Measurements from ENCODE around the gene PSME2. TPM values are rescaled to one million over a fixed set of nuclear protein-coding genes. Genes with fewer than 3 reads are reported as not detected.

Gene PSME2
- total and polyA plus RNA-seq, 2 experiments from 2014 or later = 54.0 to 259 TPM

DNA sequence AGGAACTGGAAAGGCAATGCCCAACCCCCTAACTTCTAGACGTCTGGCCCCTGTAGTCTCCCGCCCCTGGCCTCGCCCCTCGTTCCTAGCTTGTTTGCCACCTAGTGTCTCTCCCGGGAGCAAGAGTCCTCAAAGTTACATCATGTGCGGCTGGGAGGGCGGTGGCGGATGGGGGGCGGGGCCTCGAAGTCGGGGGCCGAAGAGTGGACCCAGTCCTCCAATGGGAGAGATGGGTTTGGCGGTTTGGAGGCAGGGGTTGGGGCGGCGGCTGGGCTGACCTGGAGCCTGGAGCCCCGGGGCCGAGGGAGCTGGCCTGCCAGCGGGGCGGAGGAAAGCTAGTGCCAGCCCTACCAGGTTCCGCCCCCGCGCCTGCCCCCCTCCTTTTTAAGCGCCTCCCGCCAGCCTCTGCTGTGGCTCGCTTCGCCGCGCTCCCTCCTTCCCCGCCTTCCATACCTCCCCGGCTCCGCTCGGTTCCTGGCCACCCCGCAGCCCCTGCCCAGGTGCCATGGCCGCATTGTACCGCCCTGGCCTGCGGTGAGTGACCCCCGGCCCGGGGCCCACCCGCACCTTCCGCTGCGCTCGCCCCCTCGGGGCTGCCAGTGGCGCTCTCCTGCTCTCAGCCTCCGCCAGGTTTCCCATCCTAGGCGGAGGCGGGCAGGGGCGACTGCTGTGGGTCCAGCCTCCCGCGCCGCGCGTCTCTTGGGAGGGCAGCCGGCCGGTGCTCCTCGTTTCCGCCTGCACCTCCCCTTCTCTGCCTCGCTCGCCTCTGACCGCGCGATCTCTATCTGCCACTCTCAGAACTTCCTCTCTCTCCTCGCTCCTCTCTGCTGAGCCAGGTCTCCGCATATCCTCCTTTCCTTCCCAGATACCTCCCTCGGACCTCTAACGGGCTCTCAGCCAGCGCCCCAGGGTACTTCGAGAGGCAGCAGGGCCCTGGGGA, 52.2 kb downstream of the PSME2 start, which contains the start of gene PCK2:
Gene PCK2, plus strand, starts transcription at position 411 of the 940 bp plus-strand sequence. Its CDS starts 95 bp downstream, at position 506.
- Histone ChIP-seq H3K27ac (ENCODE audit: low read depth) (peak within 1 kb of the TSS; percentile 99), H3K9me2 (ENCODE audit: insufficient read depth) (peaks cover 8% of the 10 kb centered on the region), H3K36me3 (ENCODE audit: insufficient read depth) (no peaks in the 10 kb centered on the region), H3K79me2 (replicated peaks; ENCODE audit: insufficient read depth) (peaks cover 22% of the 10 kb centered on the region), H3F3A (replicated peaks; ENCODE audit: low read depth) (peaks cover 15% of the 10 kb centered on the region), H3K4me3 (peak within 1 kb of the TSS; percentile 100), H4K20me1 (replicated peaks; ENCODE audit: insufficient read depth) (peaks cover 5% of the 10 kb centered on the region; the same call in 1 of the 2 replicates), H3K4me1 (ENCODE audit: insufficient read depth) (peaks cover 18% of the 10 kb centered on the region), H3K27me3 (ENCODE audit: insufficient read depth) (no peaks in the 10 kb centered on the region), H2AFZ (peak within 1 kb of the TSS; percentile 23; the same call in 1 of the 2 replicates), H3K4me2 (peak within 1 kb of the TSS; percentile 100)
- Mint-ChIP-seq H3K4me1 (peaks cover 38% of the 10 kb centered on the region), H3K27ac (peak within 1 kb of the TSS; percentile 100), H3K9me3 (peaks cover 3% of the 10 kb centered on the region; the same call in 2 of the 3 replicates), H3K27me3 (ENCODE audit: insufficient read depth, low read depth, poor library complexity) (peaks cover 24% of the 10 kb centered on the region), H3K4me3 (peak within 1 kb of the TSS; percentile 100), H3K36me3 (ENCODE audit: low read depth) (peaks cover 51% of the 10 kb centered on the region)
- TF ChIP-seq, protein P1, sequence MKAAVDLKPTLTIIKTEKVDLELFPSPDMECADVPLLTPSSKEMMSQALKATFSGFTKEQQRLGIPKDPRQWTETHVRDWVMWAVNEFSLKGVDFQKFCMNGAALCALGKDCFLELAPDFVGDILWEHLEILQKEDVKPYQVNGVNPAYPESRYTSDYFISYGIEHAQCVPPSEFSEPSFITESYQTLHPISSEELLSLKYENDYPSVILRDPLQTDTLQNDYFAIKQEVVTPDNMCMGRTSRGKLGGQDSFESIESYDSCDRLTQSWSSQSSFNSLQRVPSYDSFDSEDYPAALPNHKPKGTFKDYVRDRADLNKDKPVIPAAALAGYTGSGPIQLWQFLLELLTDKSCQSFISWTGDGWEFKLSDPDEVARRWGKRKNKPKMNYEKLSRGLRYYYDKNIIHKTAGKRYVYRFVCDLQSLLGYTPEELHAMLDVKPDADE (IDR thresholded peaks at IDR 0.05) = no peak
- peak; percentile 98 for TF ChIP-seq POLR2AphosphoS5 (IDR thresholded peaks at IDR 0.05; ENCODE audit: low read depth)
- no peak for TF ChIP-seq ZNF114 (CRISPR knock-in tag; IDR thresholded peaks at IDR 0.05)
- no peak for TF ChIP-seq REST (IDR thresholded peaks at IDR 0.05; ENCODE audit: unreplicated experiment)
- TF ChIP-seq CREB1 (CRISPR knock-in tag; IDR thresholded peaks at IDR 0.05; ENCODE audit: low read depth) = peak; percentile 42; the same call in 1 of the 2 replicates
- peak; percentile 98 for DNase-seq (ENCODE audit: low spot score)
- ATAC-seq = peak; percentile 89

Small RNA genes lying within 50 kb of the gene (microRNA-seq; reads per million reads assigned to microRNA genes)
- gene MIR7703 = not detected

Small RNA genes lying within 50 kb of the gene (small RNA-seq; reads per million reads assigned to genes)
- gene AL136295.4 (ENCODE audit: low replicate concordance) (not detected), gene IPO4 (ENCODE audit: low replicate concordance) (0.10 reads per million), gene IRF9 (ENCODE audit: low replicate concordance) (not detected), gene RNA5SP383 (ENCODE audit: low replicate concordance) (0.80 reads per million, percentile 53 among the genes with 10 or more reads in this experiment)

Other genes with a start within 250 kb of the PSME2 start
Only the 30 nearest of the 31 such genes appear.
- 15.1 and 16.6 TPM in 2 replicates for gene DHRS4, start 192.8 kb downstream of the PSME2 start, total RNA-seq (2014; rRNA removed; shearing (Covaris generic))
- 16.7 and 18.4 TPM in 2 replicates for gene DHRS4, start 192.8 kb downstream of the PSME2 start, polyA plus RNA-seq (2016; fragmentation: Nextera tagmentation; extraction: Ambion mirVana)
- 6.2 and 6.7 TPM in 2 replicates for gene DHRS4L2, start 157.7 kb downstream of the PSME2 start, total RNA-seq (2014; rRNA removed; shearing (Covaris generic))
- gene DHRS4L2, start 157.7 kb downstream of the PSME2 start, polyA plus RNA-seq (2016; fragmentation: Nextera tagmentation; extraction: Ambion mirVana) = 12.9 and 14.3 TPM in 2 replicates
- gene CARMIL3, start 94.6 kb downstream of the PSME2 start, total RNA-seq (2014; rRNA removed; shearing (Covaris generic)) = 9.7 and 11.8 TPM in 2 replicates
- 3.7 and 3.8 TPM in 2 replicates for gene CARMIL3, start 94.6 kb downstream of the PSME2 start, polyA plus RNA-seq (2016; fragmentation: Nextera tagmentation; extraction: Ambion mirVana)
- not detected in 2 replicates for gene CPNE6, start 75.0 kb downstream of the PSME2 start, total RNA-seq (2014; rRNA removed; shearing (Covaris generic))
- gene CPNE6, start 75.0 kb downstream of the PSME2 start, polyA plus RNA-seq (2016; fragmentation: Nextera tagmentation; extraction: Ambion mirVana) = 0.16 TPM in 1 of 2 replicates, not detected in the other
- gene PCK2, start 52.3 kb downstream of the PSME2 start, total RNA-seq (2014; rRNA removed; shearing (Covaris generic)) = 103 and 112 TPM in 2 replicates
- gene PCK2, start 52.3 kb downstream of the PSME2 start, polyA plus RNA-seq (2016; fragmentation: Nextera tagmentation; extraction: Ambion mirVana) = 53.5 and 57.9 TPM in 2 replicates
- gene DCAF11, start 31.8 kb downstream of the PSME2 start, total RNA-seq (2014; rRNA removed; shearing (Covaris generic)) = 78.7 and 93.2 TPM in 2 replicates
- 18.6 and 19.0 TPM in 2 replicates for gene DCAF11, start 31.8 kb downstream of the PSME2 start, polyA plus RNA-seq (2016; fragmentation: Nextera tagmentation; extraction: Ambion mirVana)
- gene NRL, start 31.7 kb downstream of the PSME2 start, total RNA-seq (2014; rRNA removed; shearing (Covaris generic)) = 2.2 and 5.2 TPM in 2 replicates
- 1.4 and 1.8 TPM in 2 replicates for gene NRL, start 31.7 kb downstream of the PSME2 start, polyA plus RNA-seq (2016; fragmentation: Nextera tagmentation; extraction: Ambion mirVana)
- not detected in 2 replicates for gene FITM1, start 16.0 kb downstream of the PSME2 start, total RNA-seq (2014; rRNA removed; shearing (Covaris generic))
- 0.53 and 0.57 TPM in 2 replicates for gene FITM1, start 16.0 kb downstream of the PSME2 start, polyA plus RNA-seq (2016; fragmentation: Nextera tagmentation; extraction: Ambion mirVana)
- gene PSME1, start 10.4 kb downstream of the PSME2 start, total RNA-seq (2014; rRNA removed; shearing (Covaris generic)) = 53.9 and 61.1 TPM in 2 replicates
- gene PSME1, start 10.4 kb downstream of the PSME2 start, polyA plus RNA-seq (2016; fragmentation: Nextera tagmentation; extraction: Ambion mirVana) = 215 and 220 TPM in 2 replicates
- 20.1 and 30.0 TPM in 2 replicates for gene EMC9, start 5.0 kb downstream of the PSME2 start, total RNA-seq (2014; rRNA removed; shearing (Covaris generic))
- 64.2 and 64.9 TPM in 2 replicates for gene EMC9, start 5.0 kb downstream of the PSME2 start, polyA plus RNA-seq (2016; fragmentation: Nextera tagmentation; extraction: Ambion mirVana)
- 54.8 and 86.4 TPM in 2 replicates for gene RNF31, start 888 bp upstream of the PSME2 start, total RNA-seq (2014; rRNA removed; shearing (Covaris generic))
- gene RNF31, start 888 bp upstream of the PSME2 start, polyA plus RNA-seq (2016; fragmentation: Nextera tagmentation; extraction: Ambion mirVana) = 84.1 and 87.4 TPM in 2 replicates
- 8.2 and 9.2 TPM in 2 replicates for gene IRF9, start 14.7 kb upstream of the PSME2 start, total RNA-seq (2014; rRNA removed; shearing (Covaris generic))
- gene IRF9, start 14.7 kb upstream of the PSME2 start, polyA plus RNA-seq (2016; fragmentation: Nextera tagmentation; extraction: Ambion mirVana) = 8.4 and 11.1 TPM in 2 replicates
- 23.6 and 25.7 TPM in 2 replicates for gene REC8, start 25.5 kb upstream of the PSME2 start, total RNA-seq (2014; rRNA removed; shearing (Covaris generic))
- gene REC8, start 25.5 kb upstream of the PSME2 start, polyA plus RNA-seq (2016; fragmentation: Nextera tagmentation; extraction: Ambion mirVana) = 36.8 and 38.8 TPM in 2 replicates
- 84.2 and 105 TPM in 2 replicates for gene IPO4, start 42.2 kb upstream of the PSME2 start, total RNA-seq (2014; rRNA removed; shearing (Covaris generic))
- 34.2 and 34.3 TPM in 2 replicates for gene IPO4, start 42.2 kb upstream of the PSME2 start, polyA plus RNA-seq (2016; fragmentation: Nextera tagmentation; extraction: Ambion mirVana)
- 25.6 and 27.5 TPM in 2 replicates for gene TM9SF1, start 48.8 kb upstream of the PSME2 start, total RNA-seq (2014; rRNA removed; shearing (Covaris generic))
- 10.7 and 12.6 TPM in 2 replicates for gene TM9SF1, start 48.8 kb upstream of the PSME2 start, polyA plus RNA-seq (2016; fragmentation: Nextera tagmentation; extraction: Ambion mirVana)
- 0.66 and 1.0 TPM in 2 replicates for gene TSSK4, start 59.1 kb upstream of the PSME2 start, total RNA-seq (2014; rRNA removed; shearing (Covaris generic))
- gene TSSK4, start 59.1 kb upstream of the PSME2 start, polyA plus RNA-seq (2016; fragmentation: Nextera tagmentation; extraction: Ambion mirVana) = 0.70 and 0.84 TPM in 2 replicates
- gene CHMP4A, start 66.9 kb upstream of the PSME2 start, total RNA-seq (2014; rRNA removed; shearing (Covaris generic)) = 10.6 and 19.3 TPM in 2 replicates
- 30.1 and 36.9 TPM in 2 replicates for gene CHMP4A, start 66.9 kb upstream of the PSME2 start, polyA plus RNA-seq (2016; fragmentation: Nextera tagmentation; extraction: Ambion mirVana)
- 9.6 and 9.8 TPM in 2 replicates for gene MDP1, start 69.5 kb upstream of the PSME2 start, total RNA-seq (2014; rRNA removed; shearing (Covaris generic))
- 24.7 and 31.1 TPM in 2 replicates for gene MDP1, start 69.5 kb upstream of the PSME2 start, polyA plus RNA-seq (2016; fragmentation: Nextera tagmentation; extraction: Ambion mirVana)
- 130 and 172 TPM in 2 replicates for gene NEDD8, start 85.8 kb upstream of the PSME2 start, total RNA-seq (2014; rRNA removed; shearing (Covaris generic))
- gene NEDD8, start 85.8 kb upstream of the PSME2 start, polyA plus RNA-seq (2016; fragmentation: Nextera tagmentation; extraction: Ambion mirVana) = 401 and 418 TPM in 2 replicates
- 60.6 and 67.0 TPM in 2 replicates for gene GMPR2, start 86.3 kb upstream of the PSME2 start, total RNA-seq (2014; rRNA removed; shearing (Covaris generic))
- 70.6 TPM in 2 replicates for gene GMPR2, start 86.3 kb upstream of the PSME2 start, polyA plus RNA-seq (2016; fragmentation: Nextera tagmentation; extraction: Ambion mirVana)
- 24.6 and 36.0 TPM in 2 replicates for gene TINF2, start 96.0 kb upstream of the PSME2 start, total RNA-seq (2014; rRNA removed; shearing (Covaris generic))
- 22.0 and 24.1 TPM in 2 replicates for gene TINF2, start 96.0 kb upstream of the PSME2 start, polyA plus RNA-seq (2016; fragmentation: Nextera tagmentation; extraction: Ambion mirVana)
- 0.39 and 0.63 TPM in 2 replicates for gene TGM1, start 116.6 kb upstream of the PSME2 start, total RNA-seq (2014; rRNA removed; shearing (Covaris generic))
- gene TGM1, start 116.6 kb upstream of the PSME2 start, polyA plus RNA-seq (2016; fragmentation: Nextera tagmentation; extraction: Ambion mirVana) = 0.31 and 0.42 TPM in 2 replicates
- gene RABGGTA, start 125.0 kb upstream of the PSME2 start, total RNA-seq (2014; rRNA removed; shearing (Covaris generic)) = 18.8 and 20.7 TPM in 2 replicates
- 17.6 and 25.2 TPM in 2 replicates for gene RABGGTA, start 125.0 kb upstream of the PSME2 start, polyA plus RNA-seq (2016; fragmentation: Nextera tagmentation; extraction: Ambion mirVana)
- 15.4 and 22.7 TPM in 2 replicates for gene DHRS1, start 153.2 kb upstream of the PSME2 start, total RNA-seq (2014; rRNA removed; shearing (Covaris generic))
- 15.0 and 15.4 TPM in 2 replicates for gene DHRS1, start 153.2 kb upstream of the PSME2 start, polyA plus RNA-seq (2016; fragmentation: Nextera tagmentation; extraction: Ambion mirVana)
- 32.4 and 32.8 TPM in 2 replicates for gene NOP9, start 153.2 kb upstream of the PSME2 start, total RNA-seq (2014; rRNA removed; shearing (Covaris generic))
- gene NOP9, start 153.2 kb upstream of the PSME2 start, polyA plus RNA-seq (2016; fragmentation: Nextera tagmentation; extraction: Ambion mirVana) = 7.9 and 8.2 TPM in 2 replicates
- gene CIDEB, start 161.4 kb upstream of the PSME2 start, total RNA-seq (2014; rRNA removed; shearing (Covaris generic)) = 4.6 and 8.9 TPM in 2 replicates
- 3.4 and 5.0 TPM in 2 replicates for gene CIDEB, start 161.4 kb upstream of the PSME2 start, polyA plus RNA-seq (2016; fragmentation: Nextera tagmentation; extraction: Ambion mirVana)
- 6.4 and 12.6 TPM in 2 replicates for gene LTB4R2, start 163.5 kb upstream of the PSME2 start, total RNA-seq (2014; rRNA removed; shearing (Covaris generic))
- 0.40 and 0.47 TPM in 2 replicates for gene LTB4R2, start 163.5 kb upstream of the PSME2 start, polyA plus RNA-seq (2016; fragmentation: Nextera tagmentation; extraction: Ambion mirVana)
- gene LTB4R, start 164.9 kb upstream of the PSME2 start, total RNA-seq (2014; rRNA removed; shearing (Covaris generic)) = 4.7 and 7.9 TPM in 2 replicates
- 2.1 TPM in 2 replicates for gene LTB4R, start 164.9 kb upstream of the PSME2 start, polyA plus RNA-seq (2016; fragmentation: Nextera tagmentation; extraction: Ambion mirVana)
- gene ADCY4, start 188.5 kb upstream of the PSME2 start, total RNA-seq (2014; rRNA removed; shearing (Covaris generic)) = 0.10 and 1.5 TPM in 2 replicates
- gene ADCY4, start 188.5 kb upstream of the PSME2 start, polyA plus RNA-seq (2016; fragmentation: Nextera tagmentation; extraction: Ambion mirVana) = 0.40 and 0.68 TPM in 2 replicates
- gene RIPK3, start 193.4 kb upstream of the PSME2 start, total RNA-seq (2014; rRNA removed; shearing (Covaris generic)) = 0.16 and 1.5 TPM in 2 replicates
- gene RIPK3, start 193.4 kb upstream of the PSME2 start, polyA plus RNA-seq (2016; fragmentation: Nextera tagmentation; extraction: Ambion mirVana) = 0.31 and 0.32 TPM in 2 replicates